MV-4-11 (cell line): ENCODE results near the gene NDUFAF2.
"Not testable (repeated sequence)": the region's sequence is repeated elsewhere in the genome, so short reads cannot be mapped to it uniquely, and the experiment has no call there.

ENCODE experiments used
- DNase-seq: peaks from one replicate; lab custom pipeline; 2025; lab: John Stamatoyannopoulos, UW

Gene NDUFAF2

DNA sequence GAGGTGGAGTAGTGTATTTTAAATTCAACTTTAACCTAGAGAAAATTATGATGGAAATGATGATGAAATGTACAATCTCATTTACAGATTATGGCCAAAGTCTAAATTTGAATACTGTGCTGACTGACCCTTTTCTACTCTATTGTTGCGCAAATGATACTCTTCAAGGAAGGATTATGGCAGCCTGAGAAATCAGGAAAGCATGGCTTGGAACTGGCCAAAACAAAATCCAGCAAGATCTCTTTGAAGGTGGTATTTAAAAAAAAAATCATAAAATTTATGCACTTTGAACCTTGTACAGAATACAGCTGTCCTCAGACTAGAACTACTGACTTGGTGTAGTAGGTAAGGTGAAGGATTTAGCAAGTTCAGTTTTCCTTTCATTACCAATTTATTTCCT lies 105.3 kb downstream of the NDUFAF2 start:
- DNase-seq = no peak

DNA sequence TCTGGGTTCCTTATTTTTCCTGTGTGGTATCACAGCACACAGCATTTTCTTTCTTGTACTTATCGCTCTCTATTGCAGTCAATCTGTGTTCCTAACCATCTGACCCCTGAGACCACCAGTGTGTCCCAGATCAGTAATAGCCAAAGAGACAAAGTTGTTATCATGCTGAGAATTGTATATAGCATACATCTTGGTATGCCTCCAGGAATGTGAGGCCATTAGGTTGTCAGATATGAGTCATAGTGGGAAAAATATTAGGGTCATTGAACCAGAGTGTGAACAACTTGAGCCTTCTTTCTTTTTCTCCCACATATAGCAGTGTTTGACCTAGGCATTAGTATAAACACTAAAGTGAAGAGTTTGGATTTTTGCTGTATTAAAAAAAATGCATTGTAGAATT lies 106.3 kb downstream of the NDUFAF2 start:
- DNase-seq = no peak

DNA sequence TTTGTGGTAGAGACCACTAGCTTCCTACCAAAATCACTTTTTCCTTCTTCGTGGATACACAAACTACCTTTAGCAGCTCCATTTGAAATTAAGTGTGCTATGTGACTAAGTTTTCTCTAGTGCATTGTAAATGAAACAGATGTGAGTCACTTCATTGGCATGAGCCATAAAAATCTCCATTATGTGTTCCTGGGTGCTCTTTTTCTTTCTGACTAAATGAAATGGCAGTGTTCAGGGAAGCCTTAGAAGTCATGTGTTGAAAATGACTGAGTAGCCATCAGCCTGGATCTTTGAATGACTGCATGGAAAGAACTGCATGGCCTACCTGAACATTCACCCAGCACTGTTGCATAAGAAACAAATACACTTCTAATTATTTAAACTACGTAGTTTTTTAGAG lies 107.9 kb downstream of the NDUFAF2 start:
- DNase-seq = no peak

DNA sequence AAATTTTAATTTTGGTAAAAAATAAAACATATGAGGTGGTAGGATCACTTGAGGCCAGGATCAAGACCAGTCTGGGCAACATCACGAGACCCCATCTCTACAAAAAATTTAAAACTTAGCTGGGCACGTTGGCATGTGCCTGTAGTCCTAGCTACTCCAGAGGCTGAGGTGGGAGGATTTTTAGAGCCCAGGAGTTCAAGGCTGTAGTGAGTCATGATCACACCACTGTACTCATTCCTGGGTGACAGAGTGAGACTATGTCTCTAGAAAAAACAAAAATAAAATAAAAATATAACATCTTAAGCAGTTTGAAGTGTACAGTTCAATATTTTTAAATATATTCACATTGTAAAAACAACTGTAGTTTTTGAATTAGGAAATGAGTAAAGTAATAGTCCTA lies 108.9 kb downstream of the NDUFAF2 start:
- no peak for DNase-seq

DNA sequence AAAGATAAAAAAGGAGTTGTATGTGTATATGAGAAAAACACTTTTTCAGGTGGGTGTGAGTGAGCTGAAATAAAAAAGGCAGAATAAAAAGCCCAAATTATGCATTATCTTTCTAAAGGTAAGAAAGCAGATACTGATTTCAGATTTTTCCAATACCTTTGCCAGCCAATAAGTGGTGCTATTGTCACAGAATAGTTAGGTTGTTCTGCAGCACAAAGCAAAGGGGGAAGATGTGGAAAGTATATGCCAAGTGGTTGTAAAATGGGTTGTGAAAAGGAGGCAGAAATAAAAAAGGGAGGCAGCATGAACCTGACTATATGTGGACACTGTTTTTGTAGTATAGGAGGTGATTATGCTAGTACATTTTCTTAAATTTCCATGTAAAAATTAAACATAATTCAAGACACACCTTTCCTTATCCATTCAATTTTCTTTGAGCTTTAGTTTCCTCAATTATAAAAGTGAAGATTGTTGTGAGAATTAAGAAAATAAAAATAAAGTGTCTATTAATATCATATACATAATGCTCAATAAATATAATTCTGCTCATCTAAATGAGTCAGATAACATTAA lies 110.5 kb downstream of the NDUFAF2 start:
- peak; percentile 46 for DNase-seq

DNA sequence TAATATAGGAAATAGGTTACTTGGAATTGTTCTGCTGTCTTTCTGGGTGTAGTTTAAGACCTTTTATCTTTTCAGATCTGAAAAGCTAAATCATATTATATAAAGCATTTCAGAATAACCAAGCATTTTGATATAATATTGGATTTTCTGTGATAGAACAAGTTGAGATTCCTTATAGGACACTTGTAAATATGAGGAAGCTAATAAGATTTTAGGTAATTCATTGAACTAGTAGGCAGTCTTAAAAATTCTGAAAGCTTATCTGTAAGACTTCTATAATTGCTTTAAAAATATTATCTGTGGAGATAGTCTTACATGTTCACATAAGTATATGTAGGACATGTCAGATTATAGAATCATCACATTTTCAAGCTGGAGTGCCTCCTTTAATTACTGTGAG lies 114.5 kb downstream of the NDUFAF2 start:
- no peak for DNase-seq

DNA sequence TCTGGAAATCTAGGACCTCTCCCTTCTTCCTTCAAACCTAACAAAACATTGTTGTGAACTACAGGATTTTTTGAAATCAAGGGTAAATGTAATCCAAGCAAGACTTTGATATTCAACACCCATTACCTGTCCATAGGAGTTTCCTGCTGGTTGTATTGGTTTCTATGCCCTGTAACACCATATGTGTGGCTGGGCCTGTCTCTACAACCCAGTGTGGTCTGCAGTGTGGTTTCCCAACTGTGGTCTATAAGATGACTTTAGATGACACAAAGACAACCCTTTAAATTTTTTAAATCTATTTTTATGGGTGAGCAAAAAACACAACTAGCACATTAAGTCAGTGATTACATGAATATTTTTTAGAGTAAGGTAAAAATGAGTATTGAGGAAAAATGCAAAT lies 124.1 kb downstream of the NDUFAF2 start:
- DNase-seq = no peak

DNA sequence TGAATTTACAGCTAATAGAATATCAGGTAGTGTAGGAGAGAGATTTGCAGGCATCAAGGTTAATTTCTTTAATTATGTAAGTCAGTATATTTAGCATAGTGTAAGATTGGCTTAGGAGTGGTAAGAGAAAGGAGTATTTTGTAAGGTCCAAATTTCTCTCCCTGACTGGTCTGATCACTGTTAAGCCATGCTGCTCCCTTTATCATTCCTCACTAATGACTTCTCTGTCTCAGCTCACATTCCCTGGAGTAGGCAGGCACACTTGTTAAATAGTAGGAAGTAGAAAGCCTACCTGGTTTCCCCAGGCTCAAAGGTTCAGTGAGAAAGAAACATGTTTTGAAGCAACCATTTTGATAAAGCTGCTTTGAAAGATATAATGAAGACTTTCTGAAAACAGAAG lies 126.5 kb downstream of the NDUFAF2 start:
- DNase-seq = no peak

DNA sequence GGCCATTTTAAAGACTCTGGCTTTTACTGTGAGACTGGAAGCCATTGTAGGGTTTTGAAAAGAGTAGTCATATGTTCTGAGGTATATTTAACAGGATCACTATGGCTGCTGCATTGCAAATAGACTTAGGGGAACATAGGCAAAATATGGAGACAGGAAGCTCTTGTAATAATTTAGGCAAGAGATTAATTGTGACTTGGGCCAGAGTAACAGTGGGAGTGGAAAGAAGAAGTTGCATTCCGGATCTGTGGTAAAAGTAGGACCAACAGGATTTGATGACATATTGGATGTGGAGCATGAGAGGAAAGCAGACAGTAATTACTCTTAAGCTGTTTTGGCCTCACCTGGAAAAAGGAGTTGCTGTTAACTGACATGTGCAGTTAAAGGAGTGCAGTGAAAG lies 131.6 kb downstream of the NDUFAF2 start:
- peak; percentile 52 for DNase-seq

DNA sequence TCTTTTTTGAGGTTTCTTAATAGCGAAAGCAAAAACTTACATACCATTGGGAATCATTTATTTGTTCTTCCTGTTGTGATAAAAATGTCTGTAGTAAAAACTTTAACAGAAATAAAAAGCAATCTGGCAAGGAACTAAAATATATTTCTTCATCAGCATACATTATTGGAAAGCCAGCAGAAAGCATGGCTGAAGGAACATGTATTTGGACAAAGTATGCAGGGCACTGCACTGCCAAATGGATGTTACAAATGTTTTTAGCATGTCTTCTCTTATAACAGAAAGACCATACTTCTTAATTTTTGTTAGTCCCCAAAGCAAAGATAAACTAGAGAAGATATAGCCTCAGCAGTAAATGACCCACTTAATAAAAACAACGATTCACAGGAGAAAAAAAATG lies 136.7 kb downstream of the NDUFAF2 start:
- DNase-seq = no peak

DNA sequence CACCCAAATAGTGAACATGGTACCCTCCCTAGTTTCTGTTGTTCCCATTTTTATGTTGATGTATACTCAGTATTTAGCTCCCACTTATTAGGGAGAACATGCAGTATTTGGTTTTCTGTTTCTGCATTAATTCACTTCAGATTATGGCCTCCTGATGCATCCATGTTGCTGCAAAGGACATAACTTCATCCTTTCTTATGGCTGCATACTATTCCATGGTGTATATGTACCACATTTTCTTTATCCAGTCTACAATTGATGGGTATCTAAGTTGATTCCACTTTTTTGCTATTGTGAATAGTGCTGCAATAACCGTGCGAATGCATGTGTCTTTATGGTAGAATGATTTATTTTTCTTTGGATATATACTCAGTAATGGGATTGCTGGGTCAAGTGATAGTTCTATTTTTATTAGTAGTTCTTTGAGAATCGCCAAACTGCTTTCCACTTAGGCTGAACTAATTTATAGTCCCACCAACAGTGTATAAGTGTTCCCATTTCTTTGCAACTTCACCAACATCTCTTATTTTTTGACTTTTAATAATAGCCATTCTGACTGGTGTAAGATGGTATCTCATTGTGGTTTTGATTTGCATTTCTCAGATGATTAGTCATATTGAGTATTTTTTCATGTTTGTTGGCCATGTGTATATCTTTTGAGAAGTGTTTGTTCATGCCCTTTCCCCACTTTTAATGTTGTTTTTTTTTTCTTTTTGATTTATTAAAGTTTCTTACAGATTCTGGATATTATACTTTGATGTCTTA lies 137.7 kb downstream of the NDUFAF2 start:
- no peak for DNase-seq

DNA sequence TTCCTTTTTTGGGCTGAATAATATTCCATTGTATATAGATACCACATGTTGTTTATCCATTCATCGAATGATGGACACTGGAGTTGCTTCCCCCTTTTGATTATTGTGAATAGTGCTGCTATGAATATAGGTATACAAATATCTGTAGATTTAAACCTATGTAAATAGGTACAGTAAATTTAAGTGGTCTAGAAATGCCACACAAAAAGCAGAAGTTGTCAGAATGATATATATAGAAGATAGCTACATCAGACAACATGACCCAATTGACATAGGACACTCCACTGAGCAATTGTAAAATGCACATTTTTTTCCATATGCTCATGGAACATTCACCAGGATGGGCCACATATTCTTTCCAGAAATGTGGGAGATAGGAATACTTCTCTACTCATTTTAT lies 139.7 kb downstream of the NDUFAF2 start:
- DNase-seq = peak; percentile 63

DNA sequence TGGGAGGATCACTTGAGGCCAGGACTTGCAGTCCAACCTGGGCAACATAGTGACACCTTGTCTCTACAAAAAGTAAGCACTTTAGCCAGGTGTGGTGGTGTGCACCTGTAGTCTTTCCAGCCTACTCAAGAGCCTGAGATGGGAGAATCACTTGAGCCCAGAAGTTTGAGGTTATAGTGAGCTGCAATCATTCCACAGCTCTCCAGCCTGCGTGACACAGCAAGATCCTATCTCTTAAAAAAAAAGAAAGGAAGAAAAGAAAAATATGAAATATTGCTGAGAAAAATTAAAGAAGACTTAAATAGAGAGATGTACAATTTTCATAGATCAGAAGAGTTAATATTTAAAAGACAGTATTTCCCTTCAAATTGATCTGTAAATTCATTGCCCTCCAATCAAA lies 140.9 kb downstream of the NDUFAF2 start:
- no peak for DNase-seq

DNA sequence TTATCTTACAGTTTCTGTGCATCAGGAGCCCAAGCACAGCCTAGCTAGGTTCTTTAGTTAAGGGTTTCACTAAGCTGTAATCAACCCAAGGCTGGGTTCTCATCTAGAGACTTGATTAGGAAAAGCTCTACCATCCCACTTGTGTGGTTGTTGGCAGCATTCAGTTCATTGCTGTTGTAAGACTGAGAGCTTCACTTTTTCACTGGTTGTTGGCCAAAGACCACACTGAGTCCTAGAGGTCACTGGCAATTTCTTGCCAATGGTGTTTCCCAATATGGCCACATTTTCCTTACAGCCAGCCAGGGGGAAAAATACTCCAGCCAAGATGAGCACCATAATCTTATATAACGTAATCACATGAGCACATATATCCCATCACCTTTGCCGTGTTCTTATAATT lies 142.9 kb downstream of the NDUFAF2 start:
- DNase-seq = no peak

DNA sequence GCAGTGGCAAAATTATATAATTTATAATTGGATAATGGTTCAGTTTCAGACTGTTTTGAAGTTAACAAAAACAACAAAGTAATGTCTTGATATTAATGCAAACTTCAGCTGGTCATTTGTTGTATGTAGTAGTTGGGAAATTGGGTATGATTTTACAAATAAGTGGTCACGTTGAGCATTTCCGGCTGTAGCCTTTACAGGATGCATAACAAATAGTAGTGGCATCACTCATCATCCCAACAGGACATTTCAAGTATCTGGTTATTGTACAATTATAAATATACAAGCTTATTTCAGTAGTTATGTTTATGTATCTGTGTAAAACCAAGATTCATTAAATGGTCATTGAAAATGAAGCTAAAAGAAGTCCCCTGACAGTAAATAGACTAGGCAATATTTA lies 144.3 kb downstream of the NDUFAF2 start:
- no peak for DNase-seq

DNA sequence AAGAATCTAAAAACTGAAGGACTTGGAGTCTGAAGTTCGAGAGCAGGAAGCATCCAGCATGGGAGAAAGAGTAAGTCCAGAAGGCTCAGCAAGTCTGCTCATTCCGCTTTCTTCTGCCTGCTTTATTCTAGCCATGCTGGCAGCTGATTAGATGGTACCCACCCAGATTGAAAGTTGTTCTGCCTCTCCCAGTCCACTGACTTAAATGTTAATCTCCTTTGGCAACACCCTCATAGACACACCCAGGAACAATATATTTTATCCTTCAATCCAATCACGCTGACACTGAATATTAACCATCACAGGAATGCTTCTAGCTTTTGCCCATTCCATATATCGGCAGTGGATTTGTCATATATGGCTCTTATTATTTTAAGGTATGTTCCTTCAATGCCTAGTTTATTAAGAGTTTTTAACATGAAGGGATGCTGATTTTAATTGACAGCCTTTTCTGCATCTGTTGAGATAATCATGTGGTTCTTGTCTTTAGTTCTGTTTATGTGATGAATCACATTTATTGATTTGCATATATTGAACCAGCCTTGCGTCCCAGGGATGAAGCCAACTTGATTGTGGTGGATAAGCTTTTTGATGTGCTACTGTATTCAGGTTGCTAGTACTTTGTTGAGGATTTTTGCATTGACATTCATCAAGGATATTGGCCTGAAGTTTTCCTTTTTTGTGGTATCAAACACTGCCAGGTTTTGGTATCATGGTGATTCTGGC lies 148.2 kb downstream of the NDUFAF2 start:
- not testable (repeated sequence) for DNase-seq

DNA sequence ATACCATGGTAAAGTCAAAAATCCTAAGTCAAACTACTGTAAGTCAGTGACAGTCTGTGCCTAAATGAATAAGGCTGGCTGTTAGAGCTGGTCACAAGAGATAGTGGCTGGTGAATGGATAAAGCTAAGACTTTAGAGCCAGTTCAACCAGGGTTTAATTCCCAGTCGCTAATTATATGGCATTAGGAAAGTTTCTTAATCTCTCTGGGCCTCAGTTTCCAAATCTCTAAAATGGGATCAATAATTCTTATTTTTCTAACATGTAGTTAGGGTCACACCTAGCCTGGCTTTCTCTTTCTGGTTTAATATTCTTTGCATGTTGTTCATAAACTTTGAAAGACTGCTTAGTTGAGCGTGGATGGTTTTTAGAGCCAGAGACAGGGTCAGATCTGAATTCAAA lies 152.5 kb downstream of the NDUFAF2 start:
- DNase-seq = no peak

DNA sequence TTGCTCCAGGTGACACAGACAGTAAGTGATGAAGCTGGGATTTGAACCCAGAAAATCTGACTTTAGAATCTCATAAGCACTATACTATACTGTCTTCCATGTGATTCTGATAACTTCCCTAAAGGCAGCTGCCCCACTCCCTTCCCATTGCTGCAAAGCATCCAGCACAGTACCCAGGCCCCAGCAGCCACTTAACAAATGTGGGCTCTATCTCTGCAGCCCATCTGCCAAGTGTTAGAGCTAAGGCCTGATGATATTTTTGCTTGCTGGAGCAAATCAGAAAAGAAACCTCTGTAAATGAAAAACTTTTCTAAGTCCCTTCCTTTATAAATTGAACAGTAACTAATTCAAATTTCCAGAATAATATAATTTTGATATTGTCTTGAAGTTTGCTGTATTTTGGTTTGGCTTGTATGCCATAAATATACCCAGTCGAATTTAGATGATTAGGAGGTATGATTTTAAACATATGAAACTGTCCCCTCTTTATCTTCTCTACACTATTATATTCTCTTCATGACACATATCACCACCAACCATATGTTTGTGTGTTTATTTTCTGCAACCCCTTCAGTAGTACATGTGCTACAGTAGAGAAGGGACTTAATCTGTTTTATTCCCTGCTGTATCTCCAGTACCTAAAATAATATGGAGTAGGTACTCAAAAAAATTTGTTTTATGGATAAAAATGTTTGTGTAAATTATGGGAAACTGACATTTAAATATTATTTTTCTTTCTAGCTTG lies 153.4 kb downstream of the NDUFAF2 start:
- no peak for DNase-seq

DNA sequence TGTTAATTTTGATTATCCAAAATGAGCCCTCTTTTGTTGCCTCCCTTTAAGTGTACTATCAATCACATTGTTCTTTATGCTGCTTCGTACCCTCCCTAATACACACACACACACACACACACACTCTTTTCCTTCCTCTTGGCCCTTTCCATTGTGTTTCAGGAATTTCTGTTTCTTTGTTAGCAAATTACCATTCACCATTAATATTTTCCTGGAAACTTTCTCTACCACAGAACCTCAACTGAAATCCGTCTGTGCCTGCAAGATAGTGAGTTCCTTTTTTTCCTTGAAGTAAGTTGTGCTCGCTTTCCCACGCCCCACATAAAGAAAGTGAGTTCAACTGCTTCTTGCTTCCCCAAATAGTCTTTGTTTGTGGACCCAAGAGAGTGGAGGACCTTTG lies 155.4 kb downstream of the NDUFAF2 start:
- peak; percentile 73 for DNase-seq

DNA sequence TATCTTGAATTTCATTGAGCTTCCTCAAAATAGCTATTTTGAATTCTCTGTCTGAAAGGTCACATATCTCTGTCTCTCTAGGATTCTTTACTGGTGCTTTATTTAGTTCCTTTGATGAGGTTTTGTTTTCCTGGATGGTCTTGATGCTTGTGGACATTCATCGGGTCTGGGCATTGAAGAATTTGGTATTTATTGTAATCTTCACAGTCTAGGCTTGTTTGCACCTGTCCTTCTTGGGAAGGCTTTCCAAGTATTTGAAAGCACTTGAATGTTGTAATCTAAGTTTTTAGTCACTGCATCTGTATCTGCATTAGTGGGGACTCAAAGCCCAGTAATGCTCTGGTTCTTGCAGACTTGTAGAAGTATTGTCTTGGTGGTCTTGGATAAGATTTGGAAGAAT lies 169.4 kb downstream of the NDUFAF2 start:
- DNase-seq = no peak

DNA sequence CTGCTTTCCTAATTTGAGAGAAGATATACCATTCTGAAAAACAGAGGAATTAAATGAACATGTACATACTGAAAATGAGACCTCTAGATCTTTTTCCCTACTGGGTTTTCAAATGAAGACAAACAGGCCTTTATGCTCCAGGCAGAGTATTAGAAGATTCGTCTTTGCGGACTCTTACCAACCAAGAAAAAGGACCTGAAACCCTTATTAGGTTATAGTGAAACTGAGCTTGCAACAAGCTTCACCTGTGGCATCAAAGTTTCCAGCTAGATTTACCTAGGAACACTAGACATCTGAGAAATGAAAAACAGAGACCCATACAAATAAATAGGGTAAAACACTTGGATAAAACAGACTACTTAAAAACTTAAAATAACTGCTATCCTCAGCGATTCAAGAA lies 171.0 kb downstream of the NDUFAF2 start:
- DNase-seq = no peak

DNA sequence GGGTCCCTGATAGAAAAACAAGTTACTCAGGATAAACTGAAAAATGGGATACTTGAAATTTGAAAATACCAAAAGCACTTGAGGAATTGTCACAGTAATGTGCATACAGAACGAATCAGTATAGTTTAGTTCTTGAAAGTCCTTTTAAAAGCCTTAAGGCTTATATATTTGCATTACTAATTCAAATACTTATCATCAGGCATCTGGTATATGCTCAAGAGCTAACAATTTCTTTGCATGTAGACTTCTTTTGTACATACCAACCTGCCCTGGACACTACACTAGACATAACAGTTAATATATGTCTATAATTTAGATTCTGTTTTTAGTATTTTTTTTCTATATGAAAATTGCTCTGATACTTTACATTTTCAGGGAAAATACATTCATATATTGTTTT lies 174.1 kb downstream of the NDUFAF2 start:
- DNase-seq = no peak

DNA sequence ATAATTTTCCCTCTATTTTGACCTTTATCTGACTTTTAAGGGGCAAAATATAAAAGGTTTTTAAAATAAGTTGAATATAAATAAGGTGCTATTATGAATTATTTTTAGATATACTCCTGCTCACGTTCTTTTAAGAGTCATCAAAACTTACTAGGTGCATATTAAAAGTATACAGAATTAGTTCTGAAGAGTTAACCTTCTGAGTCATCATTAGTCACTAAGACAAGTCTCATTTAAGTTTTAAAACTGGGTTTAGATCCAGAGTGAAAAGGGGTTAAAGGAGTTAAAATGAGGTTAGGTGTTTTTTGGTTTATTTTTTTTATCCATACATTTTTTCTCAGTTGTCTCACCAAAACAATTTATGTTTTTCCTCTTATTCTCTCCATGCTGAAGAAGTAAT lies 175.5 kb downstream of the NDUFAF2 start:
- DNase-seq = no peak
